GM18519 (cell line): ENCODE results near the gene IFIH1.

Experiments used
- ATAC-seq: cut with Tn5 transposase; IDR thresholded peaks from one replicate; pipeline ENCODE4 v1.9.1; 2021; ENCODE audit warnings: mild to moderate bottlenecking, moderate library complexity; ENCODE audit not compliant: unreplicated experiment, low FRiP score

The IFIH1 gene

GRCh38 chr2:162261032-162261945, 57.2 kb downstream of the IFIH1 start:
- ATAC-seq = peak; percentile 55

- no peak for ATAC-seq
Observed at GRCh38 chr2:162258686-162259085, 59.8 kb downstream of the IFIH1 start.

- ATAC-seq = no peak
Observed at GRCh38 chr2:162258169-162258568, 60.3 kb downstream of the IFIH1 start.

GRCh38 chr2:162257425-162257824, 61.1 kb downstream of the IFIH1 start:
- no peak for ATAC-seq

- ATAC-seq = no peak
Observed at GRCh38 chr2:162256591-162256991, 61.9 kb downstream of the IFIH1 start.

- no peak for ATAC-seq
Observed at GRCh38 chr2:162254236-162254871, 64.1 kb downstream of the IFIH1 start.

- ATAC-seq = no peak
Observed at GRCh38 chr2:162253435-162253834, 65.0 kb downstream of the IFIH1 start.

- ATAC-seq = no peak
Observed at GRCh38 chr2:162252153-162252552, 66.3 kb downstream of the IFIH1 start.

GRCh38 chr2:162245781-162246180, 72.7 kb downstream of the IFIH1 start:
- ATAC-seq = no peak

GRCh38 chr2:162245061-162245460, 73.4 kb downstream of the IFIH1 start:
- no peak for ATAC-seq

- ATAC-seq = no peak
Observed at GRCh38 chr2:162244541-162245031, 73.9 kb downstream of the IFIH1 start.

- ATAC-seq = no peak
Observed at GRCh38 chr2:162243715-162244114, 74.8 kb downstream of the IFIH1 start.

- ATAC-seq = no peak
Observed at GRCh38 chr2:162243294-162243693, 75.2 kb downstream of the IFIH1 start, which contains the start of gene FAP. Gene FAP, minus strand, starts transcription at chr2:162243445. Its CDS starts 118 bp downstream, at chr2:162243327.

GRCh38 chr2:162242586-162243280, 75.8 kb downstream of the IFIH1 start:
- no peak for ATAC-seq

- no peak for ATAC-seq
Observed at GRCh38 chr2:162241571-162241970, 76.9 kb downstream of the IFIH1 start.

GRCh38 chr2:162234620-162235462, 83.6 kb downstream of the IFIH1 start:
- ATAC-seq = no peak

- no peak for ATAC-seq
Observed at GRCh38 chr2:162233197-162233596, 85.3 kb downstream of the IFIH1 start.

- no peak for ATAC-seq
Observed at GRCh38 chr2:162232671-162233070, 85.8 kb downstream of the IFIH1 start.

- no peak for ATAC-seq
Observed at GRCh38 chr2:162232027-162232426, 86.5 kb downstream of the IFIH1 start.

GRCh38 chr2:162230761-162231160, 87.7 kb downstream of the IFIH1 start:
- ATAC-seq = no peak
